Measurements from ENCODE around the gene HCN2. TPM values are rescaled to one million over a fixed set of nuclear protein-coding genes. Genes with fewer than 3 reads are reported as not detected.
A peak's percentile ranks its signal among the peaks of the same experiment; 100 is the strongest.

The HCN2 gene
- polyA plus RNA-seq, 2 donors = 0.65 to 1.4 TPM

DNA sequence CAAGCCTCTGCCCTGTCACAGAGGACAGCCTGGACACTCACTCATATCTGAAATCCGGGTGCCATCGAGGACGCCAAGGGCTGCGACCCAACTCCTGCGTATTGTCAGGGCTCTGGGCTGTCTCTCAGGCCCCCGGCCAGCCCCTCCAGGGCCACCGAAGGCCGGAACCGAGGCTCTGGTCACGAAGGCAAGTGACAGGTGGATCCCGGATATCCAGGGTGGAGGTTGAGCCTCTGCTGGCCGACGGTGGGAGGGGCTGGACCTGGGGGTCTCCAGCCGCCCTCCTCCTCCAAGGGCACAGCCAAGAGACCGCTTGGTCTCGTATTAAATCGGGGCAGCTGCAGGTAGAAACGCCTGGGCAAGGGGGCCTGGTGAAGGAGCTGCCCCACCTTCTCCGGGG lies 67.9 kb downstream of the HCN2 start:
- Histone ChIP-seq H3K9me3 (ENCODE audit: control insufficient read depth in 2 of 2, insufficient read depth in 1 of 2, low read depth in 1 of 2, low read length in 1 of 2) (no peaks in the 10 kb centered on the region), H3K36me3 (ENCODE audit: control insufficient read depth in 2 of 2, insufficient read depth in 2 of 2, low read length in 1 of 2) (peaks cover 0 to 26% of the 10 kb centered on the region in 2 donors), H3K27me3 (ENCODE audit: control insufficient read depth in 1 of 2, insufficient read depth in 2 of 2, low read length in 2 of 2) (no peaks in the 10 kb centered on the region), H3K4me1 (ENCODE audit: control insufficient read depth in 2 of 2, insufficient read depth in 2 of 2, low read length in 1 of 2) (peaks cover 22 to 48% of the 10 kb centered on the region in 2 donors), H3K4me3 (ENCODE audit: low read depth in 1 of 2, low read length in 2 of 2) (no peak overlapping the region), H3K27ac (ENCODE audit: low read depth in 2 of 2, low read length in 1 of 2) (no peak overlapping the region)
- 84 to 85% methylated on average over 19 of the region's 19 CpGs for WGBS, 2 donors

DNA sequence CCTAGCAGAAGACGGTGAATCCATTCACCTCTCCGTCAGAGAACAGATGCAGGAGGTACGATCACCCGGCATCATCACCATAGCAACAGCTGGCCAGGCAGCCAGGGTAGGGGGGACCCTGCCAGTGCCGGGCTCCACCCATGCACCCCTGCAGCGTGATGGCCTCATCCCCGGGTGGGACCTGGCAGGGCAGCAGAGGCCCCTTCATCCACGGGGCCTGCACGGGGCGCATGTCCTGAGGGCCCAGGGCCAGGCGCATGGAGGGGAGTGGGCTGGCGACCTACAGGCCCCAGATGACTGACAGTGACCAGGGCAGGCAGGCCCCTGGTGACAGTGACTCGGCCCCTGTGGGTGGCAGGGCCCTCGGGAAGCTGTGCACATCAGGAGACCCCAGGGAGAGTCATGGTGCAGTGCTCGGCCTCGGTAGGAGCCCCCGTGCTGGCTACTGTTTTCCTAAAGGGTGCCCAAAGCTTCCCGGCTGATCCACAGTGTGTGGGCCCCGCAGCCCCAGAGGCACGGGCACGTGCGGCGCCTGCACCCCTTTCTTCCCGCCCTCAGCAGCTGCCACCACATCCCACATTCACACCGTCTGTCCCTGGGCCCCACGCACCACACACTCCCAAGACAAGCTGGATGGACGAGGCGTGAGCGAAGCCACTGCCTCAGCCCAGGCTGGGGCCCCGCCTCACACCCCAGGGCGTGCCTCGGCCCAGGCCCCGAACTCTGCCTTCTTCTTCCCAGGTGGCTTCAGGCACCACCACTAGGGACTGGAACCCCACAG lies 68.6 kb downstream of the HCN2 start:
- peak overlapping the region; percentile 85 to 96 for H3K27ac ChIP-seq (ENCODE audit: low read depth in 2 of 2, low read length in 1 of 2)
- H3K4me1 ChIP-seq (ENCODE audit: control insufficient read depth in 2 of 2, insufficient read depth in 2 of 2, low read length in 1 of 2) = peaks cover 22 to 48% of the 10 kb centered on the region in 2 donors
- H3K27me3 ChIP-seq (ENCODE audit: control insufficient read depth in 1 of 2, insufficient read depth in 2 of 2, low read length in 2 of 2) = no peaks in the 10 kb centered on the region
- H3K4me3 ChIP-seq (ENCODE audit: low read depth in 1 of 2, low read length in 2 of 2) = peak overlapping the region in 1 of 2 donors; percentile 12
- no peaks in the 10 kb centered on the region for H3K9me3 ChIP-seq (ENCODE audit: control insufficient read depth in 2 of 2, insufficient read depth in 1 of 2, low read depth in 1 of 2, low read length in 1 of 2)
- peaks cover 0 to 19% of the 10 kb centered on the region in 2 donors for H3K36me3 ChIP-seq (ENCODE audit: control insufficient read depth in 2 of 2, insufficient read depth in 2 of 2, low read length in 1 of 2)
- WGBS, 2 donors = 65 to 72% methylated on average over 33 of the region's 33 CpGs

DNA sequence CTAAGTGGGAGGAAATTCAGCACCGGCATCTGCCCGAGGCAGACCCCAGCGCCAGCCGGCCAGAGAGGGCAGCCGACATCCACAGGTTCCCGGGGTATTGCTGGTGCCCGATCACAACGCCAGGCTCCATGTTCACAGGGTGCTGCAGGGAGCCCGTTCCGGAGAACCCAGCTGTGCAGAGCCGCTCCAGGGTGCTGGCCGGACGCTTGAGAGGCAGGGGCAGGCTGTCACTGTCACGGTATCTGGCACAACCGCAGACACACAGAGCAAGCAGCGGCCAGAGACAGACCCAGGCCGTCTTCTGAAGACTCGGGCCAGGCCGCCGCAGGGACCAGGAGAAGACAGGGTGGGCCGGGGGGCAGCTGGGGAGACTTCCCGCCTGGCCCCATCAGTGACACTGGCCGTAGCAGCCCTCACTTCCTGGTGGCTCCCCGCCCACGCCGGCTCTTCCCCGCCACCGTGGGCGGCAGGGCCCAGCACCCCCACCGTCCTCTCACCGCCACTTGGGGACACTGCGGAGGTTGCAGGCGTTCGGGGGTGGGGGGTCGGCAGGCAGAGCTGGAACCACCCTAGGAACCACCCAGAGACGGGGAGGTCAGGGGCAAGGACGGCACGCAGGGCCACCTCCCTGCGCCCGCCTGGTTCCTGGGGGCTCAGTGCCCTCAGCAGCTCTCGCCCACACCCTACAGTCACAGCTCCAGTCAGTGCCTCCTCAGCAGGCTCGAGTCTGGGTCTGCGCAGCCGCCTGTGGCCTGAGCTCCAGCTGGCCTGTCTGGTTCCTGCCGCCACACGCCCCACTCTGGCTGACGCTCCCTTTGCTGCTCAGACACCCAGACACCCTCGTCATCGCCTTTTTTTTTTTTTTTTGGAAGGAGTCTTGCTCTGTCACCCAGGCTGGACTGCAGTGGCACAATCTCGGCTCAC lies 69.5 kb downstream of the HCN2 start:
- no peaks in the 10 kb centered on the region for H3K27me3 ChIP-seq (ENCODE audit: control insufficient read depth in 1 of 2, insufficient read depth in 2 of 2, low read length in 2 of 2)
- H3K4me3 ChIP-seq (ENCODE audit: low read depth in 1 of 2, low read length in 2 of 2) = peak overlapping the region; percentile 24 to 28
- H3K4me1 ChIP-seq (ENCODE audit: control insufficient read depth in 2 of 2, insufficient read depth in 2 of 2, low read length in 1 of 2) = peaks cover 25 to 49% of the 10 kb centered on the region in 2 donors
- no peaks in the 10 kb centered on the region for H3K9me3 ChIP-seq (ENCODE audit: control insufficient read depth in 2 of 2, insufficient read depth in 1 of 2, low read depth in 1 of 2, low read length in 1 of 2)
- H3K27ac ChIP-seq (ENCODE audit: low read depth in 2 of 2, low read length in 1 of 2) = peak overlapping the region; percentile 85 to 97
- peaks cover 0 to 11% of the 10 kb centered on the region in 2 donors for H3K36me3 ChIP-seq (ENCODE audit: control insufficient read depth in 2 of 2, insufficient read depth in 2 of 2, low read length in 1 of 2)
- WGBS, 2 donors = 50 to 53% methylated on average over 49 to 50 of the region's 50 CpGs

DNA sequence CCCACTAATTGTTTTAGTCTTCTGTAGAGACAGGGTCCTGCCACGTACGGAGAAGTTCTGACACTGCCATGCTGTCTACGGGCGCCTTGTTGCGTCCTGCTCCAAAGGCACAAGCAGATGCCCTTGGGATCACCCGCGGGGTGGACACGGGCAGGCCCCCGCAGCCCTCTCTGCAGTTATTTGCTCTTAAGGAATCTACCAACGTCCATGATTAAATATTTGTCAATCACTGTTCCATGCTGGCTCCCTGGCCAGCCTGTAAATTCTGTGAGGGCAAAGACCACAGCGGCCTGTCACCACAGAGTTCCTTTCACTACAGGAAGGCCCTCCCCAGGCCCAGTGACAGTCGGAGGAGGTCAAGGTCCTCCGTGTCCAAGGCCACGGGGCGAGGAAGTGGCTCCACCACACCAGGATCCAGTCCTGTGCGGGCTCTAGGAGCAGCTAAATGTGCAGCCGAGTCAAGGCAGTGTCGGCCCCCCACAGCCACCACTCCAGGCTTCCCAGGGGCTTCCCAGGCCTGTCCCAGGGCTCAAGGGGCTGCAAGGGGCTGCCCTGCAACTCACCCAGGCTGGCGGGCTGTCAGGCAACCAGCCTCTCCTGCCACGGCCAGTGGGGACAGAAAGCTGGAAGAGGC lies 71.2 kb downstream of the HCN2 start:
- Histone ChIP-seq H3K36me3 (ENCODE audit: control insufficient read depth in 2 of 2, insufficient read depth in 2 of 2, low read length in 1 of 2) (peaks cover 0 to 11% of the 10 kb centered on the region in 2 donors), H3K4me1 (ENCODE audit: control insufficient read depth in 2 of 2, insufficient read depth in 2 of 2, low read length in 1 of 2) (peaks cover 25 to 49% of the 10 kb centered on the region in 2 donors), H3K27me3 (ENCODE audit: control insufficient read depth in 1 of 2, insufficient read depth in 2 of 2, low read length in 2 of 2) (no peaks in the 10 kb centered on the region), H3K4me3 (ENCODE audit: low read depth in 1 of 2, low read length in 2 of 2) (peak overlapping the region; percentile 98), H3K27ac (ENCODE audit: low read depth in 2 of 2, low read length in 1 of 2) (peak overlapping the region; percentile 85 to 97), H3K9me3 (ENCODE audit: control insufficient read depth in 2 of 2, insufficient read depth in 1 of 2, low read depth in 1 of 2, low read length in 1 of 2) (no peaks in the 10 kb centered on the region)
- 21 to 22% methylated on average over 20 of the region's 20 CpGs for WGBS, 2 donors

DNA sequence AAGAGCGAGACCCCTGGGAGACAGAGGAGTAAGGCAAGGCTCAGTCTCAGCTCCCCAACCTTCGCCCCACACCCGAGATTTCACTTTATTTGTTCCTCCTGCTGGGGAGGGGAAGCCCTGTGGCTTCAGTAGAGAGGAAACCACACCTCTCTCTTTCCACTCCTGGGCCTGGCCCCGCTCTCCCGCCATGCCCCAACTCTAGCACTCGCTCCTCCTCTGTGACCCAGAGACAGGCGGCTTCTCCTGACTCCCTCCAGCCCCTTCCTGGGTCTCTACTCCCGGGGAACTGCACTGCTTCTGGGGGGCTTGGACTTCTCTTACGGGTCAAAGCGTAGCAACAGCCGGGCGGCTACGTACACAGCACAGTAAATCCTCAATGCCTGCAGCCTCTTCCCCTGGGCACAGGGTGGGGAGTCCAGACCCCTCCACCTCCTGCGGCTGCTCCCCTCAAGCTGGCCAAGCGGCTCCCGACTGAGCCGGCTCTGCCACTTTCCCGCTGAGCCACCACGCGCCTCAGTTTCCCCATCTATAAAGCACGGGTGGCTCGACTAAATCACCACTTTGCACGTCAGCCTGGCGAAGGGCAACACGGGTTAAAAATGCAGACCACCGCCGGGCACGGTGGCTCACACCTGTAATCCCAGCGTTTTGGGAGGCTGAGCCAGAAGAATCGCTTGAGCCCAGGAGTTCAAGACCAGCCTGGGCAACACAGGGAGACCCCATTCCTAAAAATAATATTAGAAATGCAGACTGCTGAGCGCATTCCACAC lies 71.9 kb downstream of the HCN2 start:
- peak overlapping the region; percentile 85 to 97 for H3K27ac ChIP-seq (ENCODE audit: low read depth in 2 of 2, low read length in 1 of 2)
- H3K4me1 ChIP-seq (ENCODE audit: control insufficient read depth in 2 of 2, insufficient read depth in 2 of 2, low read length in 1 of 2) = peaks cover 25 to 49% of the 10 kb centered on the region in 2 donors
- no peaks in the 10 kb centered on the region for H3K27me3 ChIP-seq (ENCODE audit: control insufficient read depth in 1 of 2, insufficient read depth in 2 of 2, low read length in 2 of 2)
- H3K4me3 ChIP-seq (ENCODE audit: low read depth in 1 of 2, low read length in 2 of 2) = peak overlapping the region; percentile 98
- no peaks in the 10 kb centered on the region for H3K9me3 ChIP-seq (ENCODE audit: control insufficient read depth in 2 of 2, insufficient read depth in 1 of 2, low read depth in 1 of 2, low read length in 1 of 2)
- 8 to 10% methylated on average over 31 of the region's 31 CpGs for WGBS, 2 donors
- H3K36me3 ChIP-seq (ENCODE audit: control insufficient read depth in 2 of 2, insufficient read depth in 2 of 2, low read length in 1 of 2) = peaks cover 0 to 11% of the 10 kb centered on the region in 2 donors

DNA sequence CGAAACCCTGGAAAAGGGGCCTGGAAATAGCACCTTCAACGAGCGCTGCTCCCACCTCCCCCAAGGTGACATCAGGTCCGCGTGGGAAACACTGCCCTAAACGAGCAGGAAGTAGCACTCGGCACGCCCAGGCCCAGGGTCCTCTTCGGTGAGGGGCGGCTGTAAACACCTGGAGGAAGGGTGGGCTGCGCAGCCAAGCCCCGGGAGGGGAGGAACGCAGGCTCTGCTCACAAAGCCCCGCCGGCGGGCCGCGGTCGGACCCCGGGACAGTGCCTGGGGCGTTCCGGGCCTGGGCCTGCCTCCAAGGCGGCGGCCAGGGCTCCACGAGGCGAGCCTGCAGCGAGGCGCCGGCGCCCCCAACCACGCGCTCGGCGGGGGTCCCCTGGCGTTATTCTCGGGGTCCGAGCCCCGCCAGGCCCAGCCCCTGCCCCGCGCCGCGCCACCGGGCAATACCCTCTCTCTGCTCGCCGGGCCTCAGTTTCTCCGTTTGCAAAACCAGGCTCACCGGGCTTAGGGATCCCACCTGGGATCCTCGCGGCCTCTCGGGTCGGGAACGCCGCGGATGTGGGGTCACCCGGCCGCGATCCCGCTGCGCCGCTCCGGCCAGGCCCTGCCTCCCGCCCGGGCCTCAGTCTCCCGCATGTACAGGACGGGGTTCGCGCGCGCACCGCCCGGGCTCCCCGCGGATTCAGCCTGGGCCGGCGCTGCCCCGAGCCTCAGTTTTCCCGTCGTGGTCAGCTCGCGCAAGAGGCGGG lies 72.7 kb downstream of the HCN2 start:
- 0% methylated on average over 67 to 81 of the region's 81 CpGs for WGBS, 2 donors
- Histone ChIP-seq H3K27me3 (ENCODE audit: control insufficient read depth in 1 of 2, insufficient read depth in 2 of 2, low read length in 2 of 2) (no peaks in the 10 kb centered on the region), H3K27ac (ENCODE audit: low read depth in 2 of 2, low read length in 1 of 2) (peak overlapping the region; percentile 85 to 97), H3K4me3 (ENCODE audit: low read depth in 1 of 2, low read length in 2 of 2) (peak overlapping the region; percentile 98), H3K9me3 (ENCODE audit: control insufficient read depth in 2 of 2, insufficient read depth in 1 of 2, low read depth in 1 of 2, low read length in 1 of 2) (no peaks in the 10 kb centered on the region), H3K36me3 (ENCODE audit: control insufficient read depth in 2 of 2, insufficient read depth in 2 of 2, low read length in 1 of 2) (peaks cover 0 to 6% of the 10 kb centered on the region in 2 donors), H3K4me1 (ENCODE audit: control insufficient read depth in 2 of 2, insufficient read depth in 2 of 2, low read length in 1 of 2) (peaks cover 25 to 44% of the 10 kb centered on the region in 2 donors)

DNA sequence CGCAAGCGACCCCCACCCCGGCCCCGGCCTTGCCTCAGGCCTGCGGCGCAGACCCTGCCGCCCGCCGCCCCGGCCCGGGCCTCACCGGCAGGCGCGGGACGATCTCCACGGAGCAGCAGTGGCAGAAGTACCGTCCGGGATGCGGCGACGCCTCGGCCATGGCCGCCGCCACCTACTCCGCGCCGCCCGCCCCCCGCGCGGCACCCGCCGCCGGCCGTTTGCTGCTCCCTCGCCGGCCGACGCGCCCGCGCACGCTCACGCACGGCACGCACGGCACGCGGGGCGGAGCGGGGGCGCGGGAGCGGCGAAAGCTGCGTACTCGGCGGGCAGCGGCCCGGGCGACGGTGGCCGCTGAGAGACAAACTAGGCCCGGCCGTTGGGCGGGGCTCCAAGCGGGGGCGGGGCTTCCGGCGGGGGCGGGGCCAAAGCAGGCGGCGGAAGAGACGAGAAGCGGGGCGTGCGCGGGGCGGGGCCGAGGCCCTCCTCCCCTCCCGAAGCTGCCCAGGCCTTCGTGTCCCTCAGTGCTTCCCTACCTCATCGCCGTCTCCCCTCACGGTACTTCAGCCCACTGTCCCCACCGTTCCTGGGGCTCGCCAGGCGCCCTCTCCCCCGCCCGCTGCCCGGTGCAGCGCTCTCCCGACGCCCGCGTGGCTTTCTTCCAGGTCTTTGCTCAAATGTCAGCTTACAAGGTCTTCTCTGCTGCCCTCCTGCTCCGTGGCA lies 73.4 kb downstream of the HCN2 start, which contains the start of gene RNF126:
Gene RNF126 (minus strand): TSS at position 253 of the 720 bp plus-strand sequence. CDS start 93 bp downstream, at position 160.
- no peaks in the 10 kb centered on the region for H3K27me3 ChIP-seq (ENCODE audit: control insufficient read depth in 1 of 2, insufficient read depth in 2 of 2, low read length in 2 of 2)
- H3K4me3 ChIP-seq (ENCODE audit: low read depth in 1 of 2, low read length in 2 of 2) = peak within 1 kb of the TSS; percentile 98
- H3K27ac ChIP-seq (ENCODE audit: low read depth in 2 of 2, low read length in 1 of 2) = peak within 1 kb of the TSS; percentile 94 to 97
- H3K36me3 ChIP-seq (ENCODE audit: control insufficient read depth in 2 of 2, insufficient read depth in 2 of 2, low read length in 1 of 2) = peaks cover 0 to 1% of the 10 kb centered on the region in 2 donors
- peaks cover 22 to 40% of the 10 kb centered on the region in 2 donors for H3K4me1 ChIP-seq (ENCODE audit: control insufficient read depth in 2 of 2, insufficient read depth in 2 of 2, low read length in 1 of 2)
- 1 to 2% methylated on average over 54 to 97 of the region's 97 CpGs for WGBS, 2 donors
- H3K9me3 ChIP-seq (ENCODE audit: control insufficient read depth in 2 of 2, insufficient read depth in 1 of 2, low read depth in 1 of 2, low read length in 1 of 2) = no peaks in the 10 kb centered on the region

DNA sequence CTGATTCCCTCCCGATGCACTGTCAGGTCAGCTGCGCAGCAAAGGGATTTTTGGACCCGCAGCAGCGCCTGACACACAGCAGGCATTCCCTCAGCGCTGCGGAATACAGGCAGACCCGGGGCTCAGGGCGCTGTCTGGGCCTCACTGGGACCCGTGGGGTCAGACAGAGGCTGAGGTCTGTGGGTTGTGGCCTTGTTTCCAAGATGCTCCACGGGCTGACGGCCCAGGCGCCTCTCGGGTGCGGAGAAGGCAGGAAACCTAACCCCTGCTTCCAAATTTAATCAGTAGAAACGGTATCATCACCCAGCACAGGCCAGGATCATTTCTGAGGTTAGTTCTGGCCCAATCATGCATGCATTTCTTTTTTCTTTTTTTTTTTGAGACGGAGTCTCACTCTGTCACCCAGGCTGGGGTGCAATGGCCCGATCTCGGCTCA lies 74.0 kb downstream of the HCN2 start:
- H3K27me3 ChIP-seq (ENCODE audit: control insufficient read depth in 1 of 2, insufficient read depth in 2 of 2, low read length in 2 of 2) = no peaks in the 10 kb centered on the region
- no peaks in the 10 kb centered on the region for H3K9me3 ChIP-seq (ENCODE audit: control insufficient read depth in 2 of 2, insufficient read depth in 1 of 2, low read depth in 1 of 2, low read length in 1 of 2)
- H3K4me1 ChIP-seq (ENCODE audit: control insufficient read depth in 2 of 2, insufficient read depth in 2 of 2, low read length in 1 of 2) = peaks cover 19 to 35% of the 10 kb centered on the region in 2 donors
- peak overlapping the region; percentile 91 to 94 for H3K27ac ChIP-seq (ENCODE audit: low read depth in 2 of 2, low read length in 1 of 2)
- H3K4me3 ChIP-seq (ENCODE audit: low read depth in 1 of 2, low read length in 2 of 2) = peak overlapping the region; percentile 57 to 98
- no peaks in the 10 kb centered on the region for H3K36me3 ChIP-seq (ENCODE audit: control insufficient read depth in 2 of 2, insufficient read depth in 2 of 2, low read length in 1 of 2)
- 46 to 55% methylated on average over 18 of the region's 18 CpGs for WGBS, 2 donors

Data from esophagus (tissue), 2 donors.